HepG2 (cell line): Measurements from ENCODE around the gene PAMR1.

Experiments used
- CTCF ChIP-seq: sonication (generic); formaldehyde crosslinking; IDR thresholded peaks from 2 replicates; pipeline ENCODE4 v1.5.0; 2020; ENCODE audit warnings: mild to moderate bottlenecking, missing genetic modification reagents, moderate library complexity
- FOSL2 ChIP-seq: sonication (generic); formaldehyde crosslinking; IDR thresholded peaks from 2 replicates; pipeline ENCODE4 v1.4.0; 2020; ENCODE audit warnings: missing genetic modification reagents
- HNRNPK ChIP-seq: fragments of 200-400 bp; formaldehyde crosslinking; IDR thresholded peaks from 2 replicates; pipeline ENCODE4 v1.6.1; 2018; ENCODE audit warnings: low read length, low read depth, moderate library complexity, mild to moderate bottlenecking; ENCODE audit not compliant: poor library complexity, severe bottlenecking
- KDM1A ChIP-seq: IDR thresholded peaks from 2 replicates; pipeline ENCODE4 v1.6.1; 2016; ENCODE audit warnings: missing compliant biosample characterization
- MAFK ChIP-seq, 2 experiments: IDR thresholded peaks in 1 of 2; conservative IDR thresholded peaks in 1 of 2; 2 replicates each; pipeline ENCODE4 v1.6.1; 2011; ENCODE audit warnings: improper control_type of control experiment in 2 of 2, low read length in 2 of 2
- RAD21 ChIP-seq: fragments of 450-650 bp; formaldehyde crosslinking; IDR thresholded peaks from 2 replicates; pipeline ENCODE4 v1.5.0; 2020; ENCODE audit warnings: mild to moderate bottlenecking
- TCF12 ChIP-seq, 2 experiments: fragments of 450-650 bp in 1 of 2; sonication (generic) in 1 of 2; formaldehyde crosslinking in 1 of 2; IDR thresholded peaks; 2 replicates each; pipeline versions ENCODE4 v1.6.1 to v1.8.0; 2017 to 2022; ENCODE audit warnings: antibody characterized with exemption in 1 of 2, mild to moderate bottlenecking in 1 of 2, missing genetic modification reagents in 1 of 2, moderate library complexity in 1 of 2
- ZBTB8A ChIP-seq: sonication (generic); formaldehyde crosslinking; IDR thresholded peaks from 2 replicates; pipeline ENCODE4 v1.4.0; 2020; ENCODE audit warnings: mild to moderate bottlenecking, low read depth, missing genetic modification reagents, borderline replicate concordance
- ZFAT ChIP-seq: sonication (generic); formaldehyde crosslinking; conservative IDR thresholded peaks from 2 replicates; pipeline ENCODE4 v1.8.1; 2023; ENCODE audit warnings: missing genetic modification reagents, inconsistent platforms
- ZNF317 ChIP-seq: sonication (generic); formaldehyde crosslinking; IDR thresholded peaks from 2 replicates; pipeline ENCODE4 v1.5.0; 2020; ENCODE audit warnings: mild to moderate bottlenecking, missing genetic modification reagents
- ZNF484 ChIP-seq: sonication (generic); formaldehyde crosslinking; IDR thresholded peaks from 2 replicates; pipeline ENCODE4 v1.5.1; 2020; ENCODE audit warnings: mild to moderate bottlenecking, low read depth, missing genetic modification reagents, borderline replicate concordance
- ZNF567 ChIP-seq: sonication (generic); formaldehyde crosslinking; IDR thresholded peaks from 2 replicates; pipeline ENCODE4 v1.8.1; 2023; ENCODE audit warnings: mild to moderate bottlenecking, missing genetic modification reagents, borderline replicate concordance
- TF ChIP-seq, protein P1 (sequence below), 2 experiments: fragments of 450-650 bp in 1 of 2; sonication (generic) in 1 of 2; formaldehyde crosslinking; IDR thresholded peaks; 2 replicates each; pipeline versions ENCODE4 v1.5.0 to v1.8.0; 2020 to 2022; ENCODE audit warnings: mild to moderate bottlenecking in 1 of 2, missing genetic modification reagents in 1 of 2

DNA sequence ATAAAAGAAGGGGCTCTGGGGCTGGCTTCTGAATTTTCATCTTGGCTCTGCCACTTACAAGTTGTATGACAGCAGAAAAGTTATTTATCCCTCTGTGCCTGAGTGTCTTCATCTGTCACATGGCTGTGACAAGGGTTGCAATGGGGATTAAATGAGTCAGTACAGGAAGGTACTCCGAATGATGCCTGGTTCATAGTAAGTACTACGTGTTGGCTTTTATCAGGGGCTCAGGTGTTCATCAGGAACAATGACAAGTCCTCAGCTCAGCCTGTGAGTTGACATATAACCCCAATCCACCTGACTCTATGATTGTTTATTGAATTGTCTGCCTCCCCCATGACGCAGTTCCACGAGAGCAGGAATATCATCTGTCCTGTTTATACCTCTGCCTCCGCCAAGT lies 45.7 kb downstream of the PAMR1 start:
- TF ChIP-seq ZNF567 (no peak), FOSL2 (no peak), CTCF (CRISPR knock-in tag) (no peak), KDM1A (no peak), HNRNPK (no peak), ZNF317 (CRISPR knock-in tag) (no peak), ZBTB8A (CRISPR knock-in tag) (no peak), ZNF484 (CRISPR knock-in tag) (no peak), TCF12 (IDR thresholded peaks at IDR 0.05) (no peak), TCF12 (CRISPR knock-in tag; IDR thresholded peaks at IDR 0.05) (no peak), ZFAT (CRISPR knock-in tag) (no peak), MAFK (conservative IDR thresholded peaks at IDR 0.05 in 1 of 2, IDR thresholded peaks at IDR 0.05 in 1 of 2; ENCODE audit: low read length in 2 of 2) (no peak), RAD21 (CRISPR knock-in tag) (no peak)
- TF ChIP-seq, protein P1, sequence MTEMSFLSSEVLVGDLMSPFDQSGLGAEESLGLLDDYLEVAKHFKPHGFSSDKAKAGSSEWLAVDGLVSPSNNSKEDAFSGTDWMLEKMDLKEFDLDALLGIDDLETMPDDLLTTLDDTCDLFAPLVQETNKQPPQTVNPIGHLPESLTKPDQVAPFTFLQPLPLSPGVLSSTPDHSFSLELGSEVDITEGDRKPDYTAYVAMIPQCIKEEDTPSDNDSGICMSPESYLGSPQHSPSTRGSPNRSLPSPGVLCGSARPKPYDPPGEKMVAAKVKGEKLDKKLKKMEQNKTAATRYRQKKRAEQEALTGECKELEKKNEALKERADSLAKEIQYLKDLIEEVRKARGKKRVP (CRISPR knock-in tag; IDR thresholded peaks at IDR 0.05): no peak
